Femur (tissue), 1 donor: ENCODE measurements around the gene TTC23.
A peak's percentile ranks its signal among the peaks of the same experiment; 100 is the strongest.

Experiments
- DNase-seq: peaks from one replicate; pipeline ENCODE4 v3.0.0-alpha.2; 2017

The TTC23 gene, protein sequence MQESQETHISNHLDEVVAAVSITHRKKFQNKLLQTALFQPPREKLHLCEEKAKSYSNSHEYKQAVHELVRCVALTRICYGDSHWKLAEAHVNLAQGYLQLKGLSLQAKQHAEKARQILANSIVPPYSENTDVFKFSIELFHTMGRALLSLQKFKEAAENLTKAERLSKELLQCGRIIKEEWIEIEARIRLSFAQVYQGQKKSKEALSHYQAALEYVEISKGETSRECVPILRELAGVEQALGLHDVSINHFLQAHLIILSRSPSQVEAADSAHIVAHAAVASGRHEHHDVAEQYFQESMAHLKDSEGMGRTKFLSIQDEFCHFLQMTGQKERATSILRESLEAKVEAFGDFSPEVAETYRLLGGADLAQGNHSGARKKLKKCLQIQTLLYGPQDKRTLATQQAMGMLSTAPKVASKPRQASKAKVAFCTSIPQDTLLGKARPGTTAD

DNA sequence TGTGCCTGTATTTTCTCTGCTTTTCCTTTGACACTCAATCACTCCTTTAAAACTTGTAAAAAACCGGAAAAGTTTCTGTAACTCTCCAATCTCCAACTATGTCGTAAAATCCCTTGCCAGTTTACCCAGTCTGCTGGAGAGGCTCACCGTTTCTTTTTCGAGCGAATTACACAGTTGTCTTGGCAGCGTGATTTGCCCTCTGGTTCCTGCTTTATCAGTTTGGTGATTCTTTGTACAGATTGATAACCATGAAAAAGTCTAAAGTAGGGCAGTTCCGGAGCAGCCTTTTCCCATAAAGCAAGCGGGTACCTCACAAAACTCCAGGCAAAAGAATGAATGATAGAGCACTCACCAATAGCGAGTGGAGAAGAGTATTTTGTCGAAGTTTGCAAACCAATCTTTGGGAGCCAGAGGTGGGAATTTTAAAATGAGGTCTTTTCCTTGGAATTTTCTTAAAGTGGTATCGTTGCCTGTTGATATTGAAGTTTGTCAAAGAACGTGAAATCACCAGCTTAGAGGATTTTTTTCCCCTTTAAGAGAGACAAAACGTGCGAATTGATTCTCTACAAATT is at the start of gene TTC23:
TTC23 (minus strand) TSS at position 312 of the 572 bp plus-strand sequence. CDS start 20,869 bp downstream, outside the sequence.
- DNase-seq = peak; percentile 67

DNA sequence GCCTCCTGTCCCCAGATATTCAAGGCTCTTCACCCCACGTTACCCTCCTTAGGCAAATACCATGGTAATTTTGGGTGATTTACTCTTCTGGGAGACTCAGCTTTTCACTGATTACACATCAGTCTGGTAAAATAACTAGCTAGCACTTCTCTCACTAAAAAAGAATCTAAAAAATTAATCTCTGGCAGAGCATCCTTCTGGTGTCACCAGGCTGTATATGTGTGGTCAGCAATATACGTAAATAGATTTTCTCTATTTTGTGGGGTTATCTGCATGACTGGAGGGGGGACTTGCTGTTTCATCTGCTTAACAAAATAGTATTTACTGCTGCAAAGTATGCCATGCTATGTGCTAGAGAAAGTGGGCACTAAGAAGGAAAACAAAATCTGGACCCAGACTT is 47.0 kb upstream of the TTC23 start:
- no peak for DNase-seq

DNA sequence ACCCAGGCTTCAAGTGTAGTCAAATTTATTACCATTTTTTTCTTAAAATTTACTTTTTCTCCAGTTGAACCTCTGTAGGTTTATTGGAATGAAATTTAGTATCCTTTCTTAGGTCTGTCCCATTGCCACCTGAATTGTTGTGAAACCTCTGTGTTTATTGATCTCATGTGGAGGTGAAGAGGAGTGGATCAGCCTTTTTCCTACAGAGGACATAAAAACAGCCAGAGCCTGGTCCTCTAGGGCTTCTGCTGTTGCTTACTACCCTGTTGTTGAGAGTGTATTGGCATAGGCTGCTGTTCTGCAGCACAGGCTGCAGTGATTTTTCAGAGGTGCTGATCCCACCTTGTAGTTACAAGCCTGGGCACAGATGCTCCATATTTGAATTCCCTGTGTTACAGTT is 46.5 kb upstream of the TTC23 start:
- DNase-seq = no peak

DNA sequence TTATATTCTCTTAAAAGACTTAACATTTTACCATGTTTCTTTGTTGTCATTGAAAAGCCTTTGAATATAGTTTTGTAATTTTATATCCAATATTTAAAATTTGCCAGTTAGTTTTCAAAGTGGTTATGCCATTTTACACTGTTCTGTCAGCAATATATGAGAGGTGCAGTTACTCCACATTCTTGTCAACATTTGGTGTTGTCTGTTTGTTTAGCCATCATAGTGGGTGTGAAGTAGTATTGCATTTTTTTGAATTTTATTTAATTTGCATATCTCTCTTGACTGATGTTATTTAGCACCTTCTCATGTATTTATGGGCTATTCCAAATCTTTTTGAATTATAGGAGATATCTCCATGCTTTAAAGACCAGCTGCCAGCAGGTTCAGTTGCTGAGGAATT is 42.3 kb upstream of the TTC23 start:
- DNase-seq = no peak

DNA sequence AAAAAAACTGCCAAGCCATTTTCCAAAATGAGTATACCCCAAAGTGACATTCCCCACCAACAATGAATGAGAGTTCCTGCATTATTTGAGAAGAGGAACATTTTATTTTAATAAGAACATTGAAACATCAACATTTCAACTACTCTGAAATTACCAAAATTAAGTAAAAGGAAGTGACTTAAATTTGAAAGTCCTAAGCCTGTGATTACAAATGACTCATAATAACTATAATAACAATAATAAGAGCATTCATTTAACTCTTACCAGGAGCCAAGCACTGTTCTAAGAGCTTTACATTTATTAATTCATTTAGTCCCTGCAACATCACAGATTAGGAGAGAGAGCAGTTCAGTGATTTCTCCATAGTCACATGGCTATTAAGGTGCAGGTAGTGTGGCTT is 34.3 kb upstream of the TTC23 start:
- DNase-seq = no peak

DNA sequence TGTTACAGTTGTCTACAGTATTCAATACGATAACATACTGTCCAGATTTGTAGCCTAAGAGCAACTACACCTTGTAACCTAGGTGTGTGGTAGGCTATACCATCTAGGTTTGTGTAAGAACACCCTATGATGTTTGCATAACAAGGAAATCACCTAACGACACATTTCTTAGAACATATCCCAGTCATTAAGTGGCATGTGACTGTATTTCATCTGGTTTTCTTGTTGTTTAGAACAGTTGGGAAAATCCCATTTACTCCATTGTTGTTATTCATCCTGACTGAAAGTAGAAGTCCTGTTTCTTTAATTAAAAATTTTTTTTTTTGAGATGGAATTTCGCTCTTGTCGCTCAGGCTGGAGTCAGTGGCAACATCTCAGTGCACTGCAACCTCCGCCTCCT is 33.2 kb upstream of the TTC23 start:
- no peak for DNase-seq

DNA sequence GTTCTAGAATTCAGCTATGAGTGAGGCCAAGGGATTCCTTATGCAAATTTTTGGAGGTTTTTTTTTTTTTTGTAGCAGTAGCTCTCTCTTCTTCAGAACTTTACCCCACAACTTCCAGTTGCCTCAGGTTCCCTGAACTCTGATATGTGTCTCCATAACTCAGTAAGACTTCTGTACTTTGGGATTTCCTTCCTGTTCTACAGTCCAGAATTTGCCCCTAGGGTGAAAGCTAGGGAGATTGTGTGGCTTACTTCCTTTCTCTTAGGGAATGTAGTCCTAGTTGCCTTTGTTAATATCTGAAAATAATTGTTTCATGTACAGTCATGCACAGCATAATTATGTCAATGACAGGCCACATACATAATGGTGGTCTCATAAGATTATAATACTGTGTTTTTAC is 32.7 kb upstream of the TTC23 start:
- DNase-seq = no peak

DNA sequence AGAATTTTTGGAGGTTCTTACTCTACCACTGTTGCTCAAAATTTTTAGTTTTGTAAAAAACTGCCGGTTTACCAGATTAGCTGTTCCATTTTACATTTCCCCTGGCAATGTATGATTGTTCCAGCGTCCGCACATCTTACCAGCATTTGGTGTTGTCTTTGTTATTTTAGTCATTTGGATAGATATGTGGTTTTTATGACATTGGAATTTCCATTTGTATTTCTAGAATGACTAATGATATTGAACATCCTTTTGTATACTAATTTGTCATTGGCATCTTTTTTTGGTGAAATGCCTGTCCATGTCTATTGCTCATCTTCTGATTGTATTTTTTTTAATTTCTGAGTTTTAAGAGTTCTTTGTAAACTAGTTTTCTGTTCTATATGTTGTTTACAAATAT is 30.4 kb upstream of the TTC23 start:
- DNase-seq = no peak

DNA sequence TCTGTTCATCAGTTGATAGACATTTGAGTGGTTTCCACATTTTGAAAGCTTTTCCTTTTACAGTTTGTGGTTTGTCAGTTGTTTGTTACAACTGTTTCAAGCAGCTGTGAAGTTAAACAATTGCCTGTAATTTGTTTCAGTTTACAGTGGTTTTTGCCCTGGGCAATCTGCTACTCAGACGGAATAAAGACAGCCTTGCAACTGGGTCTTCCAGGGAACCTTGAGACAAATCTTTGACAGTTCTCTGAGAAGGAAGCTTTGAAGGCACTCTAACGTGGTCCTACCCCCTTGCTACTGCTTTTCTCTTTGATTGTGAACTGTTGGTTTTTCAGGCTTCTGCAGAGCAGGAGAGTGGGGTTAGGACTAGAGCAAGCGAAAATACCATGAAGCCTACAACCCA is 29.9 kb upstream of the TTC23 start:
- DNase-seq = no peak

DNA sequence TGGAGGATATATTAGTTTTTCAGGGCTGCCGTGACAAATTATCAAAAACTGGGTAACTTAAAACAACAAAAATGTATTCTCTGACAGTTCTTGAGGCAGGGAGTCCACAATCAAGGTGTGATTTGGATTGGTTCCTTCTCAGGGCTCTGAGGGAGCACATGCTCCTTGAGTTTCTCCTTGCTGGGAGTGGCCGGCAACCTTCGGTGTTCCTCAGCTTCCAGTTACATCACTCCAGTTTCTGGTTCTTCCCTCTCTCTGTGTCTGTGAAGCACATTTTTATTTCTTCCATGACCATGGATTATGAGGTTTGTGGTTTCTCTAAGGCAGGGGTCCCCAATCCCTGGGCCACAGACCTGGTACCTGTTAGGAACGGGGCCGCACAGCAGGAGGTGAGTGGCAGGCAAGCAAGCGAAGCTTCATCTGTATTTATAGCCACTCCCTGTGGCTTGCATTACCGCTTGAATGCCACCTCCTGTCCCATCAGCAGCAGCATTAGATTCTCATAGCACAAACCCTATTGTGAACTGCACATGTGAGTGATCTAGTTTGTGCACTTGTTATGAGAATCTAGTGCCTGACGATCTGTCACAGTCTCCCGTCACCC is 26.2 kb upstream of the TTC23 start:
- no peak for DNase-seq

DNA sequence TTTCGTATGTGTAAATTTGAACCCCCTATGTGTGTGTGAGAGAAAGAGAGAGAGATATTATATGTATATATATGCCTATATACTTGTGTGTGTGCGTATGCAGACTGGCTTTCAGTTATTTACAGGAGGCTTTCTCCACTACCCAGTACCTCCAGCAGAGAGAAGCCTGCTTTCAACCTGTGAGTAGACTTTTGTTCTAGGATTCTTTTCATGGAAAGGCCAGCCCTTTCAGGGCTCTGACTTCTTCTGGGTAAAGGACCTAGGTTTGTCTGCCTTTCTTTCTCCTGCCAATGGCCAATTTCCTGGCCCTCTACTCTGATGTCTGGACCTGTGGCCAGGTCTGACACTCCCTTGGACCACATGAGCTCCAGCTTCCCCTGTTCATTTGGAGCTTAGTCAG is 25.7 kb upstream of the TTC23 start:
- DNase-seq = no peak

DNA sequence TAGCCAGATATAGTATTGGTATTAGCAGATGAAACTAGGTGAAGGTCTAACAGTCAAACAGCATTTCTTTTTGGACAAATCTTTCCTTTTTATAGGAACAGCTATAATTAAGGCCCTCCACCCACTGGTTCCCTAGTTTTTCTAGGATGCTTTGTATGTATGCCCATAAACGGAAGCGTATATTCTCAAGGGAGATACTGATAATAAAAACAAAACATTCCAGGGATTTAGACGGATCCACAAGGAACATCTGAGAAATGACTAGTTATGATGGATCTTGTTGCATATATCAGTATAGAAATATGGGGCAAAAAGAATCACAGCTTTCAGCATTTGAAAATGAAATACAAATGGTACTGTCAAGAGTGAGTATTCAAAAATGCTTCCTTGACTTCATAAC is 24.4 kb upstream of the TTC23 start:
- no peak for DNase-seq

DNA sequence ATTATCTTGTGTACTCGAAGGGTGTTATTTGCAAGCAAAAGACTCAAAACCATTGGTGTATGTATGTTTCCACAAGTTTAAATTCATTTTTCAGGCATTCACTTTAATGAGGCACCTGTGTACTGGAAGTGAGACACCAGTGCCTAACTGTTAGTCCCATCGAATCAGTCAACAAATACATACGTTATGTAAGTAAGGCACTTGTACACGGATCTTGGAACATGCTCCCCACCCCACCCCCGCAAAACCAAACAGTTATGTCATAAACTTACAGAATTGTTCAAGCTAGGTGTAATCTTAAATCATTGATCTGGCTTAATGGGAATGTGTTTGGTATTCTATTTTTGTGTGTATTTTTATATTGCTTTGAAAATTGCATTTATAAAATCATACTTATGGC is 19.1 kb upstream of the TTC23 start:
- DNase-seq = no peak

DNA sequence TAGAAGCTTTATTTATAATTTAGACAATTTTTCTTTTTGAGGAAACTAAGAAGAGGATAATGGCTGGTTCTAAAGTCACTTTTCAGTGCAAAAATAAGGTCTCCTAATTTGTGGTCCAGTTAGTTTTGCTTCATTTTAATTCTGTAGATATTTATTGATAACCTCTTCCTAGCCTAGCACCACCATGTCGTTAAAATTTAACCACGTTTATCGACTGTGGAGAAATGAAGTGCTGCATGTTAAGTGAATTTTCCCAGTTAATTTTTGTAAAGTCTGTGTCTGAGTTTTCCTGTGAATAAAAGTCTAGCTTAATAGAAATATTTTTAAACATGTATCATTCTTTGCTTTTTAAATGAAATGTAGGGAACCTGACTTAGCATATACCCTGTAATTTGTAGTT is 18.6 kb upstream of the TTC23 start:
- no peak for DNase-seq

DNA sequence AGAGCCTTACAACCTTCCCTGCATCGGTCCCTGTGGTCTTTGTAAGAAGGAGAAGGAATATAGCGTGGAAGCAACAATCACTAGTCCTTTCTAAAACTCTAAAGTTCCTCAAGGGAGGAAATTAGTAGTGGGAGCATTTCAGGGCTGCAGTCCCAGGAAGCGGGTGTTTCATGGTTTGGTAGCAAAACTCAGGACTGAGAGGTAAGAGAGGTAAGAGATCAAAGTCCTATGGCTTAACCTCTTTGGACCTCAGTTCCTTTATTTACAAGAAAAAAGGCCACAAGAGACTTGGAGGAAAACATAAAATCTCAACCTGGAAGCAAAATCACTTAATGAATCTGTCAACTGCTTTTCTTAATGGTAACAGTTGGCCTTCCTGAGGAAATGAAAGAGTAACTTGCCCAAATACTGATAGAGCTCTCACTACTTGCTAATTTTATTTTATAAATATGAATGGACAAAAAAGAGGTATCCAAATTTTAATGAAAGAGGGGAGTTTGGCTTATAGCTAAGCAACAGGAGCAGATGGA is 16.2 kb upstream of the TTC23 start:
- no peak for DNase-seq

DNA sequence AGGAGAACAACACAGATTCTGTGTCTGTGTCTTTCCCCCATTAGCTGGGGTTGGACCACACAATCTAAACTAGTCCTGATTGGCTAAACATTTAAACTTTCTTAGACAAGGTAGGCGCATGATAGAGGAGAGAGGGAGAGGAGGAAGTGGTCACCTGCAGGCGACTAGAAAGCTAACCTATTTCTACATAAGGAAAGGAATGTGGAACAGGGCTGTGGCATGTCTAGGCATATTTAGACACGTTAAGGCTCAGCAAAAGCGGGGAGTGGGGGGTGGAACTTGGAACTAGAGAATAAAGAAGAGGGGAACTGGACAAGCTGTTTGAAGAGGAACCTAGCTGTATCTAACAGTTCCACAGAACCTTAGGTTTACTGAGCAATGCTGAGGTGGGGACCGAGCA is 14.7 kb upstream of the TTC23 start:
- DNase-seq = no peak

DNA sequence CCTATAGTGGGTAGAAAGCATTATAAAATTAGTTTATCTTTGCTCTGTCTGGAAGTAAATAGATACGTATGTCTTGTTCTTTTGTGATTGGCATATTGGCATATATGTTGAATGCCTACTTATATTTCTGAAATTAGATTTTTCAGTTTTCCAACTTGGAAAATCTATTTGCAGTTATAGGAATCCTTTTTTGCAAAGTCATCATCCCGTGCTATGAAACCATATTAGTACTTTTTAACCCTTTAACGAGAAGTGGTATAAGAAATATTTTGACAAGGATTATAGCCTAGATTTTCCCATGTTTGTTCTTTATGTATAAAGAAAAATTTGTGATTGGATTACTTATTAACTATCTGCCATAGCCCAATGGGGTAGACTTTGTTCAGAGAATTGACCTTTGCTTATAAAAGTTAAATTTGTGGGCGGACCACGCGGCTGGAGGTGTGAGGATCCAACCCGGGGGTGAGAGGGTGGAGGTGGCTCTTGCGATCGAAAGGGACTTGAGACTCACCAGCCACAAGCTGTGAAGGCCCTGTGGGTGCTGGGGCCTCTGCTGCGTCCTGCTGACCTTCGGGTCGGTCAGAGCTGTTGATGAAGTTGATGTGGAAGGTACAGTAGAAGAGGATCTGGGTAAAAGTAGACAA is 7.8 kb upstream of the TTC23 start:
- DNase-seq = no peak

DNA sequence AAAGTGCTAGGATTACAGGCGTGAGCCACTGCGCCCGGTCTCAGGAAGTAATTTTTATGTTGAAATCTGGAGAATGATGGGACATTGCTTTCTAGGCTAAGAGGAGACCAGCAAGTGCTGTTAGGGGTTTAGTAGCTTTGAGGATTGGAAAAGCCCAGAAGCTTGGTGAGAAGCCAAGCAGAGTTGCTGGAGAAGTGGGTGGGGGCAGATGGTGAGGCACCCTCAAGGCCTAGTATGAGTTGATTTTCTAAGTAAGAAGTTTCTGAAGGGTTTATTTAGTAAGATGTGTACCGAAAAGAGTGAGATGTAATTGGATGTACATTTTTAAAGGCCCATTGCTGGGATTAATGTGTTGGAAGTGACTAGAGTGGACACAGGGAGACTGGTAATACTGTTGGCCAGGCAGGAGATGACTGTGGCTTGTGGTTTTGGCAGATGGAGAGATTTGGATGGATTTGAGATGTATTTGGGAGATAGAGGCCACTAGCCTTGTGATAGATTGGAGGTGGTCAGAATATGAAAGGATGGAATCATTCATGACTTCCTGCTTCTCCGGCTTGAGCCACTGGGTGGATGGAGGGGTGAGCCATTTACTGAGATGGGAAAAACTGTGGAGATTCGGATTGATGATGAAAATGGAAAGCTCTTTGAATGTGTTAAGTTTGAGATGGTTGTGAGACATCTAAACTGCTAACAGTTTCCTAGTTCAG is 4.2 kb upstream of the TTC23 start:
- DNase-seq = no peak

DNA sequence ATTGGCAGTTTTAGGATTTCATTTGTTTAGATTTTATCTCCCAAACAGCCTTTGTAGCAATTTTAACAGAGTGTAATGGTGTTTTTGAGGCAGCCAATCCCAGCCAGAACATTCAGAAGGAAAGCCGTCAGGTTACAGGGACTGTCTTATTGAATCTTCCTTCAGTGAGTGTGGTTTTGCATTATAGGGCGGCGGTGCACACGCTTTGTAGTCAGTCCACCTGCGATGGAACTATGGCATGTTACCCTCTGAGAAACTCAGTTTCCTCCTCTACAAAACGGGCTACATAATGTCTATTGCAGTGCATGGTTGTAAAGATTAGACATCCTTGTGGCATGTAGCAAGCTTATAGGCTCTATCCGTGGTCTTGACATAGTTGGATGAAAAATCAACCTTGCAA is 2.9 kb upstream of the TTC23 start:
- DNase-seq = no peak

DNA sequence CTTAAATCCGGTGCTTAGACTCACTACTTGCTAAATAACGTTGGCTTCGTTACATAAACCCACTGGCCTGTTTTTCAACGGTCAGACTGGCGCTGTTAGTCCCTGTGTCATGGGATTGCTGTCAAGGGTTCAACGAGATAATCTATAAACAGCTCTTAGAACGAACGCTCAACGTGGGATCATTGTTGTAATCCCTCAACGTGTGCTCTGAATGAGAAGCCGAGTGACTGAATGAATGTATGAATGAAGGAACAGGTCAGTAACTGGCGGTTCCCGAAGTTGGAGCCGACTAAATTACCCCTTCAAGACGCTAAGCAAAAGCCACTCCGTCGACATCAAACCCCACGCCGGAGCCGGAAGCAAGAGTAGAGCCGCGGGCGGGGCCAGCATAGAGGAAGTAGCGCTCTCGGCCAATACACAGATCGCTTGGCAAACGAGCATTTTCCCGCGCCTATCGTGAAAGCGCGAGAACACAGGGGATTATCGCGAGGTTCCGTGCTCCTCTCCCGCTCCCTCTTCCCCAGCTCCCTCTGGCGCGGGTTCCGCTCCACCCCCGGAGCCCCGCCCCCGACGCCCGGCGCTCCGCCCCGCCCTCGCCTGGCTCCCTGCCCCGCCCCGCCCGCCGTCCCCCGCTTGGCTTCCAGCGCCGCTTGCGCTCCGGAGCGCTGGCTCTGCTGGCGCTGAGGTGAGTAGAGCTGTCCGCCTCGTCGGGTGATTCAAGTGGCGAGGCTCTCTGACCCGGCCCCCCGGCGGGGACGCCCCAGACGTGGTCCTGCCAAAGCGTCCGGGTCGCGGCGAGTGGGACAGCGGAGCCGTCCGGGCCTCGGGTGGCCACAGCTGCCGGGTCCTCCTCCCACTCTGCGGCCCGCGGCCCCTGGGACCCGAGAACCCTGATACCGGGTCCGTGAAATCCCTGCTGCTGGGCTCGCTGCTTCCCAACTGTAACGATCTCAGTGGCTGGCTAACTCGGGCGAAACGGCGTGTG is 1.8 kb upstream of the TTC23 start, which contains the start of gene LRRC28:
LRRC28 (plus strand) TSS at position 625 of the 985 bp plus-strand sequence. CDS start 4,477 bp downstream, outside the sequence.
- peak; percentile 99 for DNase-seq

DNA sequence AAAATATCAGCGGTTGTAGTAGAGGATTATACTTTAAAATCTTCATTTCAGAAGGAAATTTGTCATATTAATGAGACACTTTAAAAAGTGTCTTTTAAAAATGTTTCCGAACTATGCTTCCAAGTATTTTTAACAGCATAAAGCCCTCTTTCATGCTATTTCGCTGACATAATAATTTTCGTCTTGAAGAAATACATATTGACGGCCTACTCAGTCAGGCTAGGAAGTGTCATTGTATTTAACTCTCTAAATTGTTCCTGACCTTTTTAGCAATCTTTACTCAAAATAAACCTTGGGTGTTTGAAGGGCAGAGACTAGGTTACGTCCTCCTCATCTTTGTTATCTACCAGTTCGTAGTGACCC is 1.1 kb upstream of the TTC23 start:
- no peak for DNase-seq

DNA sequence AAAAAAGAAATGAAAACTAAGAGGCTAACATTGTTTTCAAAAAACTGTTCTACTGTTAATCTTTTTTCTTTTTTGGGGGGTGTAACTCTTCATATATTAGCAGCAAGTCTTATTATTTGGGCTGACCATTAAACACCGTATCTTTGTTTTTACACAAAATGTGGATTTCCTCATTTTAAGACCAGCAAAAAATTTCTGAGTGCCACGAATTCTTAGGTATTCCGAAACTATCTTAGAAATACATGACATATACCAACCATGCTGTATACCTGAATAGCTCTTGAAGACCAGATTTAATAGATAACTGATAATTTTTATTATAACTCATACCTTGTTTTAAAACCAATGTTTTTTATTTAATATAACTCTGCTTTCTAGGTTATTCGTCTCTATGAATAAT is 620 bp upstream of the TTC23 start:
- no peak for DNase-seq
